ENCODE results near the gene DOCK8.
A peak's percentile ranks its signal among the peaks of the same experiment; 100 is the strongest.

Gene DOCK8

DNA sequence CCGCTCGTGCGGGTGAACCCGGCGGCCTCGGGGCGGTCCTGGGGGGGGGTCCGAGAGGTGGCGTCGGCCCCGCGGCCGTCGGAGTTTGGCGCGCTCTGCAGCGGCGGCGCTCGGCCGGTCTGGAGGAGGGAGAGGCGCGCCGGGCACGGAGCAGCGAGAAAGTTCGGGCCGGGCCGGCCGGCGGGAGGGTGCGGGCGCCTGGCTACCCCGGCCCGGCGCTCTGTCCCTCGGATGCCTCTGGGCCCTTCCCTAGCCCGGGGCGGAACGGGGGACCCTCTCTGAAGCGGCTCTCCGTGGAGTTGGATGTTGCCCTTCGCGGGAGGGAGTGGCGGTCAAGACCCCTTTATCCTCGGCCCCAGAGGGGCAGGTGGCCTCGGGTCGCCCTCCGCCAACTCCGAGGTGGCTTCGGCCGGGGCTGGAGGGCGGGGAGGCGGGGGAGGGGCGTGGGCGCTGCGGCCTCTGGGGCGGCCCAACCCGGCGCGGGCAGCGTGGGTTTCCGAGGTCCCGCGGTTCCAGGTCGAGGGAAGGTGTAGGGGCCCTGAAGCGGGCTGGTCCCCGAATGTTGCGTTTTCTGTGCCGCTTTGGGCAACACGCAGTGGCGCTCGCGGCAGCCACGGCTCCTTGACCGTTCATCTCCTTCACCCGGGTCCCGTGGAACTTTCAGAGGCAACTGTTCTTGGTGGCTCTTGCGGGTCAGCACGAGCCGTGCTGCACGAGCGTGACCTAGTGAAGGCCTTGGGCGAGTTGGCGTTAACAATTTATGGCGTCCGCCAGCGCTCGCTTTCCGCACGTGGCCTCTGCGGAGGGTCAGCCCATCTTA lies 290.5 kb downstream of the DOCK8 start:
- Mint-ChIP-seq H3K27ac (no peak overlapping the region), H3K9me3 (no peaks in the 10 kb centered on the region), H3K4me3 (peak overlapping the region; percentile 67), H3K36me3 (ENCODE audit: low read depth) (no peaks in the 10 kb centered on the region), H3K4me1 (ENCODE audit: low read depth) (peaks cover 23% of the 10 kb centered on the region), H3K27me3 (peaks cover 75% of the 10 kb centered on the region)
- intact Hi-C loops (cut with micrococcal nuclease) = no loop called here

DNA sequence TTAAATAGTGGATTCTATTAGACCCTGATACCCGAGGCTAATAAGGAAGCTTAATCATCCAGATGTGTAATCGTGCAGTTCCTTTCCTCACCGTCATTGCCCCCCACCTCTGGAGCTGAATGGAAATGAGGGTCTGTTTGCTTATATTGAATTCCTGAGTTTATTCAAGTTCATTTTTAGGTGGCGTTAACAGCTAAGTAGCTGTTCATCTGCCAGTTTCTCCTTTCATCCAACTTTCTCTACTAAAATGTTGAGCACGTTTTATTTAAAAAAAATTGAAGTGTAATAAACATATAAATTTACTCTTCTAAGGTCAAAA lies 291.0 kb downstream of the DOCK8 start:
- H3K4me1 Mint-ChIP-seq (ENCODE audit: low read depth) = peaks cover 23% of the 10 kb centered on the region
- no peaks in the 10 kb centered on the region for H3K9me3 Mint-ChIP-seq
- H3K4me3 Mint-ChIP-seq = peak overlapping the region; percentile 67
- H3K27me3 Mint-ChIP-seq = peaks cover 73% of the 10 kb centered on the region
- no peaks in the 10 kb centered on the region for H3K36me3 Mint-ChIP-seq (ENCODE audit: low read depth)
- H3K27ac Mint-ChIP-seq = no peak overlapping the region
- intact Hi-C loops (cut with micrococcal nuclease) = no loop called here

DNA sequence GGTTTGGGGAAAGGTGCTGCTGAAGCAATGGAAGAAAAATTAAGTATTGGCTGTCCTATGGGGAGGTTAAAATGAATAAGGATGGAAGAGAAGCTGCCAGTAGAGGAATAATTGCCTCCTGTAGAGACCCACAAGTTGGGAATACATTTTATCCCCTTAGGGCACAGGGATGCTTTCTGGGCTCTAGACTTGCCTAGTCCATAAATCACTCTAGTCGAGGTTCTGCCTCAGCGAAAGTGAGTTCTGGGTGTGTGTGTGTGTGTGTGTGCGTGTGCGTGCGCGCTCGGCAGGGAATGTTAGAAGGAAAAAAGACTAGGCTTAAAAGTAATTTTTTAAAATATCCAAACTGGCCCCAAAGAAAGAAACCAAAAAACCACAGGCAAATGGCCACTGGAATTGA lies 291.6 kb downstream of the DOCK8 start:
- intact Hi-C loops (cut with micrococcal nuclease) = no loop called here
- no peak overlapping the region for H3K27ac Mint-ChIP-seq
- H3K36me3 Mint-ChIP-seq (ENCODE audit: low read depth) = no peaks in the 10 kb centered on the region
- no peak overlapping the region for H3K4me3 Mint-ChIP-seq
- H3K27me3 Mint-ChIP-seq = peaks cover 69% of the 10 kb centered on the region
- no peaks in the 10 kb centered on the region for H3K9me3 Mint-ChIP-seq
- peaks cover 23% of the 10 kb centered on the region for H3K4me1 Mint-ChIP-seq (ENCODE audit: low read depth)

DNA sequence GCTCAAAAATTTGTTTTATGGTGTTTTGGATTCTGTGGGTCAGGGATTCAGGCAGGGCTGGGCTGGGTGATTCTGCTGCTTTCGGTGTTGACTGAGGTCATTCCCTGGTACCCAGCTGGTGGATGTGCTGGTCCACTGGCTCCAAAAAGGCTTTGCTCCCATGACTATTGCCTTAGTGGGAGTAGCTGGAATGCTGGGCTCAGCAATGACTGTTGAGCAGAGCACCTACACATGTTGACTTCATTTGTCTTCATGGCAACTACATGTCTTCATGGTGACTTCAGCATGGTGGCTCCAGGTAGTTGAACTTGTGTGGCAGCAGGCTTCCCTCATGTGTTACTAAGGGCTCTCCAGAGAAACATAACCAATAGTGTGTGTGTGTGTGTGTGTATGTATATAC lies 297.2 kb downstream of the DOCK8 start:
- Mint-ChIP-seq H3K4me1 (ENCODE audit: low read depth) (no peaks in the 10 kb centered on the region), H3K36me3 (ENCODE audit: low read depth) (no peaks in the 10 kb centered on the region), H3K27me3 (peaks cover 35% of the 10 kb centered on the region), H3K27ac (no peak overlapping the region), H3K9me3 (no peaks in the 10 kb centered on the region), H3K4me3 (no peak overlapping the region)
- intact Hi-C loops (cut with micrococcal nuclease) = no loop called here

DNA sequence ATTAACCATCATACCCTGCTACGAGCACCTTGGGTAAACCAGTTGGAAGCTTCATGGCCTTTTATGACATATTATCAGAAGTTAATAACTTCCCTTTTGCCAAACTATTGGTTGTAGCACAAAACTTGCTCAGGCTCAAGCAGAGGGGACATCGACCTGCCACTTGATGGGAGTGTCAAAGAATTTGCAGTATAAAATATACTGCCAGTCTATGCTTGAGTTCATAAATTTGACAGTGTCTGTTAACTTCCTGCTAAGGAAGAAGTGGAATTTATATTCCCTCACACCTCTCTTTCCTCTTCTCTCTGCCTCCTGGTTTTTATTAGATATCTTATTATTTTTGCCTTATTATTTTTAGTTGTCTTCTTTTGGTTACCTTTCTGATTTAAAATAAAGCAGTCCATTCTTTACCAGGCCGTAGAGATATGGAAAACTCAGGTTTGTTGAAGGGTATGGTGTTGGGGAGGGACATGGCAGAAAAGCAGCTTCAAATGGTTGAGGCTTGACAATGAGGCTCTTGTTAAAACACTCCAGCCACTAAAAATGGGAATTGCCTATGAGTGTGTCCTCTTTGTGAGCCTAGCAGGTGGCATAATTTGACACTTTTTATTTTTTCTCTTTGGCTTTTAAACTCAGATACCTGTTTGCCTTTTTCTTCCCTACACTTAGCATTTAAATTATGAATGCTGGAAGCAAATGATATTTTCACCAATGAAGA lies 298.0 kb downstream of the DOCK8 start:
- intact Hi-C loops (cut with micrococcal nuclease) = no loop called here
- Mint-ChIP-seq H3K27ac (no peak overlapping the region), H3K36me3 (ENCODE audit: low read depth) (no peaks in the 10 kb centered on the region), H3K27me3 (peaks cover 27% of the 10 kb centered on the region), H3K4me3 (no peak overlapping the region), H3K4me1 (ENCODE audit: low read depth) (no peaks in the 10 kb centered on the region), H3K9me3 (no peaks in the 10 kb centered on the region)

Data from dendritic cell treated with granulocyte-macrophage colony-stimulating factor and Interleukin-4, amounts not matched to agents 40 ng/mL and 50 ng/mL, for 4 days (primary cell).